K562 (cell line): ENCODE measurements around the gene PSMA5. TPM values are rescaled to one million over a fixed set of nuclear protein-coding genes. Genes with fewer than 3 reads are reported as not detected.

ENCODE experiments used
- ATAC-seq: fragments of 200-7000 bp; cut with Tn5 transposase; 3 replicates; pipeline ENCODE4 v1.9.1; 2020; ENCODE audit warnings: moderate library complexity
- BruUV-seq: library from RNA; stranded (reverse); fragments of 400-500 nt; replicated peaks from 2 replicates; lab custom pipeline; 2021; lab: Mats Ljungman, UMichigan
- CTCF ChIA-PET: fragments of 300-600 bp; formaldehyde crosslinking; extraction: SDS; loops from one replicate; lab custom pipeline; 2021; ENCODE audit warnings: low intra/inter-chr PET ratio; lab: Yijun Ruan, JAX
- POLR2A ChIA-PET: fragments of 300-600, 350-650 bp; sonication (Branson Sonifier 250); formaldehyde crosslinking; extraction: SDS; loops from one replicate; lab custom pipeline; 2021; ENCODE audit warnings: antibody characterized with exemption, inconsistent platforms; lab: Yijun Ruan, JAX
- DNase-seq, 4 experiments: peaks; one replicate each; pipeline versions ENCODE4 v3.0.0 to v3.0.0-alpha.2; 2011 to 2018; ENCODE audit warnings: low spot score in 3 of 4, mixed read lengths in 3 of 4; ENCODE audit errors: extremely low read depth in 1 of 4
- FAIRE-seq: peaks from 2 replicates; lab custom pipeline; 2011; peaks lifted over from hg19 to GRCh38; lab: Jason Lieb, UNC
- H2AFZ ChIP-seq: 2 replicates; pipeline ENCODE4 v1.6.0; 2011; ENCODE audit warnings: low read depth, low read length, control low read depth, inconsistent platforms
- H3K27ac ChIP-seq: fragments of 200-600 bp; 3 replicates; pipeline ENCODE4 v1.8.0; 2011; ENCODE audit warnings: low read depth, mild to moderate bottlenecking, control low read depth, inconsistent platforms, low read length, moderate library complexity, mixed read lengths; ENCODE audit errors: extremely low read depth
- H3K27me3 ChIP-seq, 2 experiments: fragments of 300-600 bp in 1 of 2; 2 replicates in 1 of 2; 3 replicates in 1 of 2; pipeline versions ENCODE4 v1.6.0 to v1.8.0; 2011; ENCODE audit warnings: inconsistent platforms in 2 of 2, low read length in 2 of 2, mild to moderate bottlenecking in 1 of 2, mixed read lengths in 1 of 2, moderate library complexity in 1 of 2; ENCODE audit not compliant: control insufficient read depth in 2 of 2, insufficient read depth in 2 of 2
- H3K36me3 ChIP-seq: fragments of 300-600 bp; 3 replicates; pipeline ENCODE4 v1.8.0; 2011; ENCODE audit warnings: mild to moderate bottlenecking, low read length, inconsistent platforms; ENCODE audit not compliant: control insufficient read depth, insufficient read depth
- H3K4me1 ChIP-seq, 2 experiments: fragments of 200-600 bp in 1 of 2; replicated peaks in 1 of 2; 2 replicates in 1 of 2; 3 replicates in 1 of 2; pipeline versions ENCODE4 v1.5.1 to v1.8.0; 2011; ENCODE audit warnings: inconsistent platforms in 2 of 2, low read length in 2 of 2, mild to moderate bottlenecking in 1 of 2, mixed read lengths in 1 of 2, moderate library complexity in 1 of 2; ENCODE audit not compliant: control insufficient read depth in 2 of 2, insufficient read depth in 2 of 2
- H3K4me2 ChIP-seq: 2 replicates; pipeline ENCODE4 v1.6.1; 2011; ENCODE audit warnings: low read length, control low read depth, inconsistent platforms, mixed read lengths; ENCODE audit not compliant: insufficient read depth
- H3K4me3 ChIP-seq: fragments of 200-600 bp; sonication (generic), shearing (Covaris generic); 2 replicates; pipeline ENCODE4 v1.5.1; 2016; ENCODE audit warnings: control low read depth, inconsistent platforms
- H3K79me2 ChIP-seq: fragments of 200-600 bp; 3 replicates; pipeline ENCODE4 v1.8.0; 2011; ENCODE audit warnings: low read length, inconsistent platforms; ENCODE audit not compliant: control insufficient read depth, insufficient read depth
- H3K9ac ChIP-seq, 2 experiments: 2 replicates each; pipeline versions ENCODE4 v1.6.0 to v1.6.1; 2011; ENCODE audit warnings: low read depth in 2 of 2, low read length in 2 of 2, control low read depth in 1 of 2, inconsistent platforms in 1 of 2, mild to moderate bottlenecking in 1 of 2, mixed read lengths in 1 of 2; ENCODE audit not compliant: insufficient read depth in 1 of 2
- H3K9me1 ChIP-seq: one replicate; pipeline ENCODE4 v1.6.0; 2011; ENCODE audit warnings: inconsistent platforms, mild to moderate bottlenecking, low read length, moderate library complexity; ENCODE audit not compliant: control insufficient read depth, insufficient read depth
- H3K9me3 ChIP-seq: replicated peaks from 2 replicates; pipeline ENCODE4 v1.5.1; 2011; ENCODE audit warnings: low read depth, low read length, inconsistent platforms; ENCODE audit not compliant: control insufficient read depth, insufficient read depth
- H4K20me1 ChIP-seq: replicated peaks from 2 replicates; pipeline ENCODE4 v1.6.1; 2011; ENCODE audit warnings: low read length, inconsistent platforms, mixed read lengths; ENCODE audit not compliant: control insufficient read depth, insufficient read depth
- BCL6 ChIP-seq: fragments of 250-450 bp; sonication (Bioruptor Pico); IDR thresholded peaks from 2 replicates; pipeline ENCODE4 v1.4.0; 2020
- CBX5 ChIP-seq: IDR thresholded peaks from 2 replicates; pipeline ENCODE4 v1.6.1; 2014; ENCODE audit warnings: low read depth, borderline replicate concordance
- FOXA1 ChIP-seq: fragments of 450-650 bp; IDR thresholded peaks from 2 replicates; pipeline ENCODE4 v1.6.1; 2016; ENCODE audit warnings: mild to moderate bottlenecking, borderline replicate concordance
- GATAD2B ChIP-seq: fragments of 450-650 bp; IDR thresholded peaks from 2 replicates; pipeline ENCODE4 v1.6.1; 2017; ENCODE audit warnings: mild to moderate bottlenecking, borderline replicate concordance
- KDM1A ChIP-seq, 2 experiments: fragments of 450-650 bp; IDR thresholded peaks; 2 replicates each; pipeline ENCODE4 v1.6.1; 2016; ENCODE audit warnings: mild to moderate bottlenecking in 2 of 2
- MEF2D ChIP-seq: conservative IDR thresholded peaks from 2 replicates; pipeline ENCODE4 v1.6.1; 2016; ENCODE audit warnings: low read depth, missing genetic modification characterization, missing compliant biosample characterization
- NFE2 ChIP-seq: IDR thresholded peaks from 2 replicates; pipeline ENCODE4 v1.6.1; 2014; ENCODE audit warnings: antibody characterized with exemption, low read depth
- NFRKB ChIP-seq: fragments of 450-650 bp; IDR thresholded peaks from 2 replicates; pipeline ENCODE4 v1.6.1; 2016; ENCODE audit warnings: low read depth
- PCBP1 ChIP-seq: fragments of 200-400 bp; formaldehyde crosslinking; IDR thresholded peaks from 2 replicates; pipeline ENCODE4 v1.6.1; 2018; ENCODE audit warnings: mild to moderate bottlenecking, low read depth, low read length; ENCODE audit not compliant: poor library complexity, severe bottlenecking
- PCBP2 ChIP-seq: fragments of 200-400 bp; formaldehyde crosslinking; IDR thresholded peaks from 2 replicates; pipeline ENCODE4 v1.6.1; 2018; ENCODE audit warnings: low read length, low read depth, mild to moderate bottlenecking, moderate library complexity; ENCODE audit not compliant: poor library complexity, severe bottlenecking
- PHF21A ChIP-seq: fragments of 450-650 bp; IDR thresholded peaks from 2 replicates; pipeline ENCODE4 v1.6.1; 2017; ENCODE audit warnings: low read depth, borderline replicate concordance
- POLR2AphosphoS2 ChIP-seq: IDR thresholded peaks from 2 replicates; pipeline ENCODE4 v1.6.1; 2012; ENCODE audit warnings: low read length, improper control_type of control experiment
- PPARD ChIP-seq: fragments of 250-450 bp; sonication (Bioruptor Pico); IDR thresholded peaks from 2 replicates; pipeline ENCODE4 v1.8.0; 2022; ENCODE audit warnings: inconsistent platforms, mild to moderate bottlenecking, moderate library complexity
- PURB ChIP-seq: sonication (generic); formaldehyde crosslinking; IDR thresholded peaks from 2 replicates; pipeline ENCODE4 v1.9.0; 2021; ENCODE audit warnings: low read depth, mild to moderate bottlenecking, missing genetic modification reagents
- RBM25 ChIP-seq: fragments of 200-400 bp; formaldehyde crosslinking; IDR thresholded peaks from 2 replicates; pipeline ENCODE4 v1.6.1; 2018; ENCODE audit warnings: low read length, low read depth, moderate library complexity; ENCODE audit not compliant: severe bottlenecking
- SMAD4 ChIP-seq: fragments of 250-450 bp; sonication (Bioruptor Pico); conservative IDR thresholded peaks from 2 replicates; pipeline ENCODE4 v1.8.0; 2021; ENCODE audit warnings: inconsistent platforms, mild to moderate bottlenecking, moderate library complexity
- TCF3 ChIP-seq: sonication (generic); formaldehyde crosslinking; IDR thresholded peaks from 2 replicates; pipeline ENCODE4 v1.4.0; 2020; ENCODE audit warnings: mild to moderate bottlenecking, missing genetic modification reagents
- TCF7L2 ChIP-seq: fragments of 150-350 bp; IDR thresholded peaks from 2 replicates; pipeline ENCODE4 v1.6.1; 2016; ENCODE audit warnings: low read depth, mild to moderate bottlenecking, low read length, moderate library complexity
- TGIF2 ChIP-seq: sonication (generic); formaldehyde crosslinking; IDR thresholded peaks from 2 replicates; pipeline ENCODE4 v1.8.1; 2022; ENCODE audit warnings: mild to moderate bottlenecking, missing genetic modification reagents, moderate library complexity
- ZKSCAN8 ChIP-seq: fragments of 200-800 bp; sonication (Bioruptor generic); IDR thresholded peaks from 2 replicates; pipeline ENCODE4 v1.6.1; 2016; ENCODE audit warnings: missing genetic modification characterization, missing compliant biosample characterization
- ZNF408 ChIP-seq: fragments of 250-450 bp; sonication (Bioruptor Pico); IDR thresholded peaks from 2 replicates; pipeline ENCODE4 v1.4.0; 2020; ENCODE audit warnings: low read depth, mild to moderate bottlenecking, moderate library complexity
- ZNF444 ChIP-seq: fragments of 250-450 bp; sonication (Bioruptor Pico); IDR thresholded peaks from 2 replicates; pipeline ENCODE4 v1.4.0; 2020; ENCODE audit warnings: mild to moderate bottlenecking, moderate library complexity
- WGBS: fragments of 100-300 bp; shearing (Covaris generic); methylation state at CpG from one replicate; pipeline ENCODE4 v1.1.6; 2016; ENCODE audit warnings: low coverage, mixed read lengths; ENCODE audit not compliant: insufficient coverage; ENCODE audit errors: missing lambda C conversion rate; 5-methylcytosine and 5-hydroxymethylcytosine counted together
- in situ Hi-C: fragments of 300-500 bp; cut with MboI; formaldehyde crosslinking; loops from 4 replicates; pipeline ENCODE4 v1.15.0; 2018; ENCODE audit warnings: inconsistent platforms, mixed read lengths
- intact Hi-C: fragments of 100-400 bp; cut with micrococcal nuclease; formaldehyde crosslinking; loops from 2 replicates; pipeline ENCODE4 v1.14.2; 2022
- polyA plus RNA-seq, 8 experiments: library from polyadenylated mRNA; depleted of rRNA in 4 of 8; stranded (reverse) in 5 of 8; unstranded in 3 of 8; fragments of >200 nt; fragmentation: Nextera tagmentation in 2 of 8; fragmentation: Illumina TruSeq in 1 of 8; extraction: Ambion mirVana in 2 of 8; extraction: Trizol in 1 of 8; gene quantifications; 2 replicates each; pipeline versions ENCODE4 v1.2.1 to v1.2.3, GENCODE V29; 2011 to 2014; ENCODE audit warnings: inconsistent platforms in 1 of 8, missing spikeins in 1 of 8
- total RNA-seq, 7 experiments: library from RNA; depleted of rRNA in 6 of 7; stranded (reverse); fragments of >200 nt in 6 of 7; fragmentation: Illumina TruSeq in 2 of 7; extraction: Trizol in 2 of 7; gene quantifications; 2 replicates each; pipeline versions ENCODE4 v1.2.1 to v1.2.3, GENCODE V29; 2011 to 2021; ENCODE audit warnings: low replicate concordance in 1 of 7

PSMA5 gene
- total and polyA plus RNA-seq, 9 of the 15 experiments (the other 6 are each of a cell fraction or from before 2014, with no cell fraction given): 82.6 to 542 (median 287) TPM

DNA sequence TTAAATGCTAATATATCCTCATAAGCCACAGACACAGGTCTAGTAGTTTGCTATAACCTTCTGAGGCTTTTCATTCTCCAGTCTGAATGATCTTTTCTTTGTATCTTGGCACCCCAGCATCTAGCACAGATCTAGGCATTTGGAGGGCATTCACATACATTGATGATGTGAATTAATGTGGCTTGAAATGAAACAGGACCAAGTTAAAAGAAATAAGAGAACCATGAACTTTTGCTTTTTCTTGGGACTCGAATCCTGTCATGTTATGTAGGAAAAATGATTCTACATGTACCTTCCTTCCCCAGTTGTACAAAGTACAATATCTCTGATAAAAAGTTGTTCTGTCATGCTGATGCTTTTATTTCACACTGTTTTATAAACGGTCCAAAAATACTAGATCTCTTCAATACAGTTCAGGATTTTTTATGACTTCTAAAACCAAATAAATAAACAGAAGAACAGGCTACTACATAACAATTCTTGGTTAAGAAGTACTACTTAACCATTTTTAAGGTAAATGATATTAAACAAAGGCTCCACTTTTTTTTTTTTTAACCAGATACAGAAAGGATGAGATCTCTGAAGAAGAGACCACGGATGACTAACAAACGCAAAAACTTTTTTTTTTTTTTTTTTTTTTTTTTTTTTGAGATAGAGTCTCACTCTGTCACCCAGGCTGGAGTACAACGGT is 31.5 kb downstream of the PSMA5 start (continued):
- TF ChIP-seq GATAD2B (0 out of 2 replicates have a peak, but pooled peaks have one; percentile 36), POLR2AphosphoS2 (no peak), NFRKB (peak; percentile 33; the same call in 1 of the 2 replicates), PCBP2 (no peak), BCL6 (no peak), NFE2 (peak; percentile 38; the same call in 1 of the 2 replicates), FOXA1 (no peak), ZNF408 (no peak), CBX5 (no peak)
- TF ChIP-seq, all 486 proteins: peak for 7

GRCh38 chr1:109393617-109394233 is 32.5 kb downstream of the PSMA5 start:
- peak overlapping the region; percentile 75 for H2AFZ ChIP-seq
- ChIA-PET CTCF (no interaction called here), POLR2A (interaction anchor here (0.7 to 1.9 kb wide), 4 partner anchors 8 to 104 kb away, joined by 3 to 5 read pairs (median 3); no protein-coding TSS in a partner anchor)
- intact Hi-C loops (loop anchor here (1.0 kb wide), 1 partner anchor 192 kb away; no protein-coding TSS in a partner anchor), in situ Hi-C loops (no loop called here)
- H3K4me2 ChIP-seq: peak overlapping the region; percentile 93
- no peaks in the 10 kb centered on the region for H3K9me1 ChIP-seq
- no TSS peak for BruUV-seq
- FAIRE-seq (no peak), DNase-seq (peak in 1 of 4 experiments; percentile 59), ATAC-seq (no peak)
- no peaks in the 10 kb centered on the region for H4K20me1 ChIP-seq
- peaks cover 88% of the 10 kb centered on the region for H3K79me2 ChIP-seq
- H3K9me3 ChIP-seq: no peaks in the 10 kb centered on the region
- H3K4me3 ChIP-seq: peak overlapping the region; percentile 35
- H3K27me3 ChIP-seq: no peaks in the 10 kb centered on the region
- peak overlapping the region; percentile 92 for H3K27ac ChIP-seq
- 5% methylated on average over 2 of the region's 2 CpGs for WGBS
- peaks cover 41 to 70% of the 10 kb centered on the region in 2 experiments for H3K4me1 ChIP-seq
- peak overlapping the region in 1 of 2 experiments; percentile 86; a peak in 2 of 4 replicates for H3K9ac ChIP-seq
- H3K36me3 ChIP-seq: peaks cover 22% of the 10 kb centered on the region
- TF ChIP-seq PURB (CRISPR knock-in tag) (no peak), TGIF2 (CRISPR knock-in tag) (no peak), ZNF444 (CRISPR knock-in tag) (no peak), PHF21A (no peak), SMAD4 (0 out of 2 replicates have a peak, but pooled peaks have one; percentile 9), PPARD (CRISPR knock-in tag) (no peak), ZKSCAN8 (CRISPR knock-in tag) (no peak), TCF7L2 (no peak), KDM1A (IDR thresholded peaks at IDR 0.05) (peak in 1 of 2 experiments; percentile 49; a peak in 3 of 4 replicates), TCF3 (0 out of 2 replicates have a peak, but pooled peaks have one; percentile 12), RBM25 (peak; percentile 60), PCBP1 (no peak), MEF2D (tag) (no peak)
